Measurements from ENCODE around the gene MX2. TPM values are rescaled to one million over a fixed set of nuclear protein-coding genes. Genes with fewer than 3 reads are reported as not detected.
"Not testable (repeated sequence)": the region's sequence is repeated elsewhere in the genome, so short reads cannot be mapped to it uniquely, and the experiment has no call there.

Gene MX2
- total RNA-seq, 4 donors from 2014 or later: 13.7 to 39.6 (median 16.3) TPM

DNA sequence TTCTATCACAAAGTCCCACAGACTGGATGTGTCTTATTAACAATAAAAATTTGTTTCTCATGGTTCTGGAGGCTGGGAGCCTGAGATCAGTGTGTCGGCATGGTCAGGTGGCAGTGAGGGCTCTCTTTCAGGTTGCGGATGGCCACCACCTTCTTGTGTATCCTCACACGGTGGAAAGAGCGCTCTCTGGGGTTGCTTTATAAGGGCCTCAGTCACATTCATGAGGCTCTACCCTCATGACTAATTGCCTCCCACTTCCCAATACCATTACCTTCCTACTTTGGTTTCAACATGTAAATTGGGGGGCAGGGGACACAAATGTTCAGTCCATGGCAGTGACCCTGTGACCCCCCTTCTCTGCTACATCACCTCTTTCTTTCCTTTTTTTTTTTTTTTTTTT, 43.5 kb downstream of the MX2 start:
- H3K36me3 ChIP-seq: peaks cover 0 to 34% (median 0%) of the 10 kb centered on the region in 3 donors
- TF ChIP-seq, protein P1, sequence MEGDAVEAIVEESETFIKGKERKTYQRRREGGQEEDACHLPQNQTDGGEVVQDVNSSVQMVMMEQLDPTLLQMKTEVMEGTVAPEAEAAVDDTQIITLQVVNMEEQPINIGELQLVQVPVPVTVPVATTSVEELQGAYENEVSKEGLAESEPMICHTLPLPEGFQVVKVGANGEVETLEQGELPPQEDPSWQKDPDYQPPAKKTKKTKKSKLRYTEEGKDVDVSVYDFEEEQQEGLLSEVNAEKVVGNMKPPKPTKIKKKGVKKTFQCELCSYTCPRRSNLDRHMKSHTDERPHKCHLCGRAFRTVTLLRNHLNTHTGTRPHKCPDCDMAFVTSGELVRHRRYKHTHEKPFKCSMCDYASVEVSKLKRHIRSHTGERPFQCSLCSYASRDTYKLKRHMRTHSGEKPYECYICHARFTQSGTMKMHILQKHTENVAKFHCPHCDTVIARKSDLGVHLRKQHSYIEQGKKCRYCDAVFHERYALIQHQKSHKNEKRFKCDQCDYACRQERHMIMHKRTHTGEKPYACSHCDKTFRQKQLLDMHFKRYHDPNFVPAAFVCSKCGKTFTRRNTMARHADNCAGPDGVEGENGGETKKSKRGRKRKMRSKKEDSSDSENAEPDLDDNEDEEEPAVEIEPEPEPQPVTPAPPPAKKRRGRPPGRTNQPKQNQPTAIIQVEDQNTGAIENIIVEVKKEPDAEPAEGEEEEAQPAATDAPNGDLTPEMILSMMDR (IDR thresholded peaks at IDR 0.05): no peak
- no peak for DNase-seq
- H3K4me3 ChIP-seq: no peak overlapping the region
- no peaks in the 10 kb centered on the region for H3K4me1 ChIP-seq
- H3K27me3 ChIP-seq: no peaks in the 10 kb centered on the region
- H3K27ac ChIP-seq: no peak overlapping the region
- H3K9me3 ChIP-seq: no peaks in the 10 kb centered on the region

DNA sequence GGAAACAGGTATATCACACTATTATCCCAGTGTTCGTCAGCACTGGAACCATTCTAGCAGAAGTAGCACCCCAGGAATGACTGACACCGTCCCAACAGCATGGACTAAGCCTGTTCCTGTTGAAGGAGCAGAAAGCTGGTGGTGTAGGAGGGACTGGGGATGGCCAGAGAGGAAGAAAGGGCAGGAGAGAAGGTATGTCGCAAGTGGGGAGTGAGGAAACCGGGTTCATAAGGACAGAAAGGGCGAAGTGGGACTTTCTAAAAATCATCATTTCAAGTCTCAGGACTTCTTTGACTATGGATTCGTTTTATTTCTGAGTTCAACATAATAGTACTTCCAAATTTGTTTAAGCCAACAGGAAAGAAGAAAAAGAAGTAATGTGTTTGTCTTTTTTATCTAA, 44.5 kb downstream of the MX2 start:
- H3K36me3 ChIP-seq: peaks cover 0 to 34% (median 0%) of the 10 kb centered on the region in 3 donors

DNA sequence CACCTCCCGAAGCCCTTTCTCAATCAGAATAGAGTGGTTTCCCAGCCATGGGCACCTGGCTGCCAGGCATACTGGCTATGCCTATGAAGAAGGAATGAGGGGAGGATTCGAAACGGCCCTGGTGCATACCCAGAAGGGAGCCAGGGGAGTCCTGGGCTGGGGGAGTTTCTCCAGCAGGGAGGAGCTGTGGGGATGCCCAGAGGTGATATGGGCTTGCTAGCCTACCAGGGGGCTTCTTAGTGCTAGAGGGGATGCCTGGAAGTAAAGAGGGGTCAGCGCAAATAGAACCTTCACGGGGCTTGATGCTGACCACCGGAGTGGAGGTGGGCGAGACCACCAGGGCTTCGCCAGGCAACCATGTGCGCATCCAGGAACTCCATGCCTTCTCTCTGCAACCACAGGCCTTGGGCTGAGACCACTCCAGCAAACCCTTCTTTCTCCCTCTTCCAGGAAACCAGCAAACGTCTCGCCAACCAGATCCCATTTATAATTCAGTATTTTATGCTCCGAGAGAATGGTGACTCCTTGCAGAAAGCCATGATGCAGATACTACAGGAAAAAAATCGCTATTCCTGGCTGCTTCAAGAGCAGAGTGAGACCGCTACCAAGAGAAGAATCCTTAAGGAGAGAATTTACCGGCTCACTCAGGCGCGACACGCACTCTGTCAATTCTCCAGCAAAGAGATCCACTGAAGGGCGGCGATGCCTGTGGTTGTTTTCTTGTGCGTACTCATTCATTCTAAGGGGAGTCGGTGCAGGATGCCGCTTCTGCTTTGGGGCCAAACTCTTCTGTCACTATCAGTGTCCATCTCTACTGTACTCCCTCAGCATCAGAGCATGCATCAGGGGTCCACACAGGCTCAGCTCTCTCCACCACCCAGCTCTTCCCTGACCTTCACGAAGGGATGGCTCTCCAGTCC, 46.0 kb downstream of the MX2 start:
- no peak for TF ChIP-seq POLR2A (IDR thresholded peaks at IDR 0.05)
- TF ChIP-seq, protein P1 (IDR thresholded peaks at IDR 0.05): no peak
- H3K4me3 ChIP-seq: no peak overlapping the region
- peaks cover 0 to 27% (median 0%) of the 10 kb centered on the region in 3 donors for H3K36me3 ChIP-seq
- H3K27ac ChIP-seq: no peak overlapping the region
- peaks cover 0 to 8% (median 0%) of the 10 kb centered on the region in 4 donors for H3K4me1 ChIP-seq
- no peaks in the 10 kb centered on the region for H3K9me3 ChIP-seq
- DNase-seq: no peak
- no peaks in the 10 kb centered on the region for H3K27me3 ChIP-seq

More for the DNA sequence above, 44.5 kb downstream of the MX2 start:
- Histone ChIP-seq H3K4me3 (no peak overlapping the region), H3K4me1 (peaks cover 0 to 1% (median 0%) of the 10 kb centered on the region in 4 donors), H3K27ac (no peak overlapping the region), H3K9me3 (no peaks in the 10 kb centered on the region), H3K27me3 (no peaks in the 10 kb centered on the region)
- TF ChIP-seq POLR2A (IDR thresholded peaks at IDR 0.05): no peak
- TF ChIP-seq, protein P1 (IDR thresholded peaks at IDR 0.05): no peak
- DNase-seq: no peak

DNA sequence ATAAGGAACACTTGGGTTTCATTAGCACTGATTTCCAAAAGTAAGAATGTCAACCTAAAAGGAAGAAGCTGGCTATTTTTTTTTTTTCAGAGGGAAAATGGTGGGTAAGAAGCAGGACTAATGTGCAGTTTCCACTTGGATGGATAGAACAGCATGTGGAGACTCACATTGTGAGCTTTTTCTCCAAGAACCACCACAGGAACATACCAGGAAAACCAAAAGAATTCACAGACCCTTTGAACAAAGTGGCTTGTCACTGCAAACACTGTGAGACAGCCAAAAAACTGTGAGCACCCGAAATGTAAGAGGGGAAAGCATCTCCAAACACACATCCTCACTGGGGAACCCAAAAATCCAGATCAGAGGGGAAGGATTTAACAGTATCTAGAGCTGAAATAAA, 48.5 kb downstream of the MX2 start:
- no peak overlapping the region for H3K27ac ChIP-seq
- peaks cover 0 to 27% (median 0%) of the 10 kb centered on the region in 3 donors for H3K36me3 ChIP-seq
- H3K4me1 ChIP-seq: peaks cover 0 to 8% (median 0%) of the 10 kb centered on the region in 4 donors
- H3K27me3 ChIP-seq: no peaks in the 10 kb centered on the region
- no peak overlapping the region for H3K4me3 ChIP-seq
- TF ChIP-seq POLR2A (IDR thresholded peaks at IDR 0.05): no peak
- no peaks in the 10 kb centered on the region for H3K9me3 ChIP-seq
- no peak for DNase-seq

DNA sequence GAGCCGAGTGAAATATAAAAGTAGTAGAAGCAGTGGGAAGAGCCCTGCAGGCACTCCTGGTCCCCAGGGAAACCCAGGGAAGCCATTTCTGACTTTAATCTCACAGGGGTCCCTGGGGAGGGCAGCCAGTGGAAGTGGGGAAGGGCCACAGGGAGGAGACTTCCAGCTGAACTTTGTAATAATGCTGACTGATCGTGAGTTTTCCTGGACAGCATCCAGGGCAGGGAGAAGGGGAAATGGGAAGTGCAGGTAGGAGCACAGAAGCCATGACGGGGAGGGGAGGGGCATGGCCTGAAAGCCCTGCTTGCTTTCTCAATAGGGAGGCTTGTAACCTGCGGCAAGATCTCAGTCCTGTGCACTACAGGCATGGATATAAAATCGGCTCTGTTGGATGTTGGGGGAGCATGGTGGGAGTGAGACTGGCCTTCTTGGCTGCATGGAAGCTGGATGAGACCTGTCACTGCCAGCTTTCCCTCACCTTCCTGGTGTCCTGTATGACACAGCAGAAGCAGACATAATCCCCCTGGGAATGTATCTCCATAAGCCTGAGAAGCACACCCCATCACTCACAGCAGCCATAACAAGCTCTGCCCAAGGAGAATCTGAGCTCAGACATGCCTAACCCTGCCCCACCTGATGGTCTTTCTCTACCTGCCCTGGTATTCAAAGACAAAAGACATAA, 49.1 kb downstream of the MX2 start:
- Histone ChIP-seq H3K36me3 (peaks cover 0 to 27% (median 0%) of the 10 kb centered on the region in 3 donors), H3K4me3 (no peak overlapping the region), H3K27me3 (no peaks in the 10 kb centered on the region), H3K27ac (no peak overlapping the region), H3K9me3 (no peaks in the 10 kb centered on the region), H3K4me1 (peaks cover 0 to 8% (median 0%) of the 10 kb centered on the region in 4 donors)
- DNase-seq: no peak
- TF ChIP-seq POLR2A (IDR thresholded peaks at IDR 0.05): no peak

DNA sequence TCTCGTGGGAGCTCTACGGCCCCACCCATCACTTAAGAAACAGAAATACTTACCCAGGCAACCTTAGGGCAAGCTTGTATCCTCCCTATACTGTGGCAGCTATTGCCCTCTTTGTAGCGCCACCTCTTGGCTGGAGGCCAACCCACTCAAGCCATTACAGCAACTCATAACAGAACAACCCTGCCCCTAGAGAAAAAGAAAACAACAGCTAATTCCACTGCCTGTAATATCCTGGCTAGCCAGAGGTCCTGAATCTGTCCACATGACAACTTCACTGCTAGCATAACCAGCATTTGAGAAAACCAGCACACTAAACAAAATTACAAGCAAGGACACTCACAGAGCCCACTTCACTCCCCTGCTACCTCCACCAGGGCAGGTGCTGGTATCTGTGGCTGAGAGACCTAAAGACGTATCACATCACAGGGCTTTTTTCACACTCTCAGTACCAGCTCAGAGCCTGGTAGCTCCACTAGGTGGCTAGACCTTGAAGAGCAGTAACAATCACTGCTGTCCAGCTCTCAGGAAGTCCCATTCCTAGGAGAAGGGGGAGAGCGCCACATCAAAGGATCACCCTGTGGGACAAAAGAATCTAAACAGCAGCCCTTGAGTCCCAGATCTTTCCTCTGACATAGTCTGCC, 49.7 kb downstream of the MX2 start:
- TF ChIP-seq, protein P1 (IDR thresholded peaks at IDR 0.05): peak in 3 of 6 experiments; percentile 41
- no peak for TF ChIP-seq POLR2A (IDR thresholded peaks at IDR 0.05)
- H3K4me3 ChIP-seq: no peak overlapping the region
- peak in 2 of 3 donors; percentile 73 to 76 for DNase-seq
- H3K27me3 ChIP-seq: no peaks in the 10 kb centered on the region
- H3K9me3 ChIP-seq: no peaks in the 10 kb centered on the region
- H3K4me1 ChIP-seq: peaks cover 0 to 8% (median 0%) of the 10 kb centered on the region in 4 donors
- H3K36me3 ChIP-seq: peaks cover 0 to 27% (median 0%) of the 10 kb centered on the region in 3 donors
- peak overlapping the region in 1 of 4 donors; percentile 57 for H3K27ac ChIP-seq

DNA sequence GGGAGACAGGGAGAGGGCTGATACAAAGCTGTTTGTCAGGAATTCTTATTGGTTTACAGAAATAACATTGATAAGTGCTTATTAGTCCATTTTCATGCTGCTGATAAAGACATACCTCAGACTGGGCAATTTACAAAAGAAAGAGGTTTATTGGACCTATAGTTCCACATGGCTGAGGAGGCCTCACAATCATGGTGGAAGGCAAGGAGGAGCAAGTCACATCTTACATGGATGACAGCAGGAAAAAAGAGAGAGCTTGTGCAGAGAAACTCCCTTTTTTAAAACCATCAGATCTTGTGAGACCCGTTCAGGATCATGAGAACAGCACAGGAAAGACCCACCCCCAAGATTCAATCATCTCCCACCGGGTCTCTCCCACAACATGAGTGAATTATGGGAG, 55.7 kb downstream of the MX2 start:
- DNase-seq, H3K9me3 ChIP-seq, H3K27ac ChIP-seq, H3K36me3 ChIP-seq, H3K27me3 ChIP-seq, H3K4me3 ChIP-seq: not testable (repeated sequence)
- H3K4me1 ChIP-seq: peaks cover 0 to 17% (median 1%) of the 10 kb centered on the region in 4 donors

All from Peyer's patch (tissue), 4 donors.